HG02678 (cell line): ENCODE measurements around the gene MEGF9.
"Not testable (repeated sequence)": the region's sequence is repeated elsewhere in the genome, so short reads cannot be mapped to it uniquely, and the experiment has no call there.

Source experiments
- ATAC-seq: cut with Tn5 transposase; IDR thresholded peaks from one replicate; pipeline ENCODE4 v1.9.1; 2021; ENCODE audit warnings: mild to moderate bottlenecking, moderate library complexity; ENCODE audit not compliant: unreplicated experiment

MEGF9 gene

DNA sequence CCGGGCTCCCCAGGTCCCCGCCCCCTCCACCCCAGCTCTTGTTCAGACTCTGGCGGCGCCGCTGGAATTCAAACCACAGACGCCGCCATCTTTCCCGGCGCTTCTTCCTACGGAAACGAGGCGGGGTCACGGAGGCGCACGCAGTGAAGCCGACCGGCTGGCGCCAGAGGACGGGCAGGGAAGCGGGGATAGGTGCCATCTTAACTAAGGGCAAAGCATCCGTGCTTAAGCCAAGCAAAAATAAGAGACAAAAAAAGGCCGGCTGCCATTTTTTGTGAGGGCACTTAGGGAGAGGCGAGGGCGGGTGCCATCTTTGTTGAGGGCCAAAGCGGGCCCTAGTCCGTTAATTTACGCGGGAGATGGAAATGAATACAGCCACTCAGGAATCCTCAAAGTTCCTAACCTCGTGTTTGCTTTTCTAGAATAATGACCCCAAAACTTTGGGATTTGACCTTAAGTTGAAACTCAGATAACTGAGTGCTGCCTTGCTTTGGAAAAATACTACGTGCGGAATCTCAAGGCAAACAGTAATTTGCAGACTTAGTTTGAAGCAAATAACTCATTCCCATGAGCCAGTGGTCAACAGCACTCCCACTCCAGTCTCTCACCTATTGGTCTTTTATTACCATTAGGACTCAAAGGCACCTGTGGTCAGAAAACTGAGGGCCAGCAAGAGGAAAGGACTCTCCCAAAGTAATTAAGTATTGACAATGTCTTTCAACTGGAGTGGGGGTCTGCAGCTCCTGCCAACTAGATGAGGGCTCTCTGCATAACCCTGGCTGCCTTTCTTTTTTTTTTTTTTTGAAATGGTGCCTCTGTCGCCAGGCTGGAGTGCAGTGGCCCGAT lies 134.0 kb downstream of the MEGF9 start, which contains the start of gene CDK5RAP2:
CDK5RAP2 (minus strand) TSS at position 117 of the 846 bp plus-strand sequence. CDS start 189 bp downstream, outside the sequence.
- peak; percentile 93 for ATAC-seq

- ATAC-seq, result peak; percentile 33
Observed at GRCh38 chr9:120579139-120580050, 134.9 kb downstream of the MEGF9 start.

- no peak for ATAC-seq
Observed at GRCh38 chr9:120574473-120574872, 139.8 kb downstream of the MEGF9 start.

GRCh38 chr9:120572472-120572871 lies 141.8 kb downstream of the MEGF9 start:
- no peak for ATAC-seq

DNA sequence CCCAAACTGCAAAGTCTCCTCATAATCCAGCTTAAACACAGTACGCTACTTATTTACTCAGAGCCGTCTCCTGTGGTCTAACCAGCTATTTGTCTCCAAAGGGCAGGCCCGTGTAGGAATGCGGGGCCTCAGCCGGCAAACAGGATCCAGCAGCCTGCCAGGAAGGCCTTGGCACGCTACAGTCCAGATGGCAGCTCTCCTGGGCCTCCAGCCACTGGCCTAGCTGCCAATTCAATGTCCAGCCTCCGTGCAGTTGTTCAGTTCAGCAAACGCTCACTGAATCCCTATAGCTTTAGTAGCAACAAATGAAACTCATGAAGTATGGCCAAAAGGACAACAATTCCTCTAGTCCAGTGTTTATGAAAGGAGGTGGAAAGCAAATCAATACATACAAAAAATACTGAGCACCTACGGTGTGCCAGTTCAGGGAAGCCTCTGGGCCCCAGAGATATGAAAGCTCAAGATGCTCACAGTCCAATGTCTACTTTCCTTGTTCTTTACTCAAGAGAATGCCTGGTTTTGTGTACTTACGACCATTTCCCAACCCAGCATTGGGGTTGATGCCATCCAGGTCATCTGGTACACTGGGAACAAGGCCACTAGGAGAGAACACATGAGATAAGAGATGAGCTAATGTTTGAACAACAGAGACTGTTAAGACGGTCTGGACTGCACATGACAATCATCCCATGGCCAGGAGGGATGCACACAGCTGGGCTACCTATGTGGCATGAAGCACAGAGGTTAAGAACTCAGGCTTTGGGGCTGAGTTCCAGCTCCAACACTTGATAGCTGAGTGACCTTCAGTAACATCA lies 142.6 kb downstream of the MEGF9 start:
- no peak for ATAC-seq

DNA sequence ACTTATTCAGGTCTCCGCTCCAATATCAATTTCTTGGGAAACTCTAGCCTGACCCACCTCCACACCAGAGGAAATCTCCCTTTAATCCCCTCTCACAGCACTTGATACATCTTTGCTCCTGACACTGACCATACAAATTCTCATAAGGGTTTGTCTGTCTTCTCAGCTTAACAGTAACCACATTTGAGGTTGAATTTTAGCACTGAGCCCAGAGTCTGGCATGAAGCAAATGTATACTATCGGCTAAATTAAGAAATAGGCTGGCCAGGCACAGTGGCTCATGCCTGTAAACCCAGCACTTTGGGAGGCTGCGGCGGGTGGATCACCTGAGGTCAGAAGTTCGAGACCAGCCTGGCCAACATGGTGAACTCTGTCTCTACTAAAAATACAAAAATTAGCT lies 144.0 kb downstream of the MEGF9 start:
- ATAC-seq, result no peak

DNA sequence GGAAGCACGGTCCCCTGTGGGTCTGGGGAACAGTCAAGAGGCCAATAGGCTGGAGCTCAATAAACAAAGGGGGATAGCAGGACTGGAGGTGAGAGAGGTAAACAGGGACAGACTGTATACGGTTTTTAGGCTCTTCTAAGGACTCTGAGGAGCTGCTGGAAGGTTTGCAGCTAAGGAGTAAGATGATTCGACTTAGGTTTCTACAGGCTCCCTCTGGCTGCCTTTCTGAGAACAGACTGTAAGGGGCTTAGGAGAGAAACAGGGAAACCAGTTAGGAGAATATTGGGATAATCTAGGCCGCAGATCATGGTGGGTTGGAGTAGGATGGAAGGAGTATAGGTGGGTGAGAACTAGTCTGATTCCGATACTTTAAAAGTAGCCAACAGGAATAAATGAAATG lies 144.7 kb downstream of the MEGF9 start:
- no peak for ATAC-seq

DNA sequence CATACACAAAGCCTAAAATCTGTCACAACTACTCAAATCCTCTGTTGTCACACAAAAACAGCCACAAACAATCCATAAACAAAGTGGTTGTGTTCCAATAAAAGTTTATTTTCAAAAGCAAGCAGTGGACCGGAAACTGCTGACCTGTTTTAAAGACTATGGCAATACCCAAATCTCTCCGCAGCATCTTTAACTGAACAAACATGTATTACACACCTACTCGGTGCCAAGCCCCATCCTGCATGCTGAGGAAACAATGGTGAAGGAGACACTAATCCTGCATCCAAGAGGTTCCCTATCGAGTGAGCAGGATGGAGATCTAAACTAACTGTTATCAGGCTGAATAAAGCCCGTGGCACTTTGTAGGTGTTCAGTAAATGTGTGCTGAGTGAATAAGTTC lies 145.5 kb downstream of the MEGF9 start:
- ATAC-seq, result no peak

- ATAC-seq, result no peak
Observed at GRCh38 chr9:120567874-120568273, 146.4 kb downstream of the MEGF9 start.

GRCh38 chr9:120567081-120567480 lies 147.2 kb downstream of the MEGF9 start:
- no peak for ATAC-seq

- ATAC-seq, result no peak
Observed at GRCh38 chr9:120564589-120564988, 149.7 kb downstream of the MEGF9 start.

- no peak for ATAC-seq
Observed at GRCh38 chr9:120562861-120563443, 151.3 kb downstream of the MEGF9 start.

GRCh38 chr9:120561709-120562108 lies 152.6 kb downstream of the MEGF9 start:
- no peak for ATAC-seq

GRCh38 chr9:120559546-120559945 lies 154.7 kb downstream of the MEGF9 start:
- ATAC-seq, result no peak

DNA sequence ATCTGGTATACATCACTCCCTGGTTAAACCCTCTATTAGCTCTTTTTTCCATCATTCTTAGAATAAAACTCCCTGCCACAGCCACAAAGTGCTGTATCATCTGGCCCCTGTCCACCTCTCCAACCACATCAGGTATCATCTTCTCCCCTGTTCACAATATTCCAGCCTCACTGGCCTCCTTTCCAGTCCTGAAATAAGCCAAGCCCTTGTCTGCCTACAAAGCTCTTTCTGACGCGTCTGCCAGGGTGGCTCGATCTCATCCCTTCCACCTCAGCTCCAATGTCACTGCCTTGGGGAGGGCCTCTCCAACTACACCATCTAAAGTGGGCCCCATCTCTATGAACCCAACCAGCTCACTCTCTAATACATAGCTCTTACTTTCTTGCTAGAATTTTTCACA lies 155.8 kb downstream of the MEGF9 start:
- ATAC-seq, result no peak

GRCh38 chr9:120557205-120557604 lies 157.1 kb downstream of the MEGF9 start:
- ATAC-seq, result no peak

DNA sequence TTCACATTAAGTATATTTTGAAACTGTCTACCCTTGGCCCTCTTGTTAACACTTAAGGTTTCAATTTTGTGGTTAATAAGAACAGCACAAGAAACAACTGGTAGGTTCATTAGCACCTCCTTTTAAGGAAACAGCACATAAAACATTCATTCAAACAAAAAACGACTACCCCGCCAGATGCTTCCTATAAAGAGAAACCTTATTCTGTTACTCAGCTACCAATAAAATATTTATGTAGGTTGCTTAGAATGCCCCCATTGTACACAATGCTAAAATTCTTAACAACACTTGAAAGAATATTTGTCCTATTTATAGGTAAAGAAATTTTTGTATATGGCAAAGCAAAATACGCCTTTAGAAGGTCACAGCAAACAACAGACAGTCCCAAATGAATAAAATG lies 157.5 kb downstream of the MEGF9 start:
- ATAC-seq, result no peak

- ATAC-seq, result no peak
Observed at GRCh38 chr9:120555839-120556238, 158.4 kb downstream of the MEGF9 start.

- ATAC-seq, result not testable (repeated sequence)
Observed at GRCh38 chr9:120552210-120552704, 162.0 kb downstream of the MEGF9 start.
